Stimulated activated naive CD8-positive, alpha-beta T cell treated with anti-CD3 and anti-CD28 coated beads, Interleukin-15, Interleukin-2, amounts not matched to agents 100 ng/mL and 50 ng/mL, for 24 hours (primary cell): ENCODE measurements around the gene BPIFB2.

Experiments
- H3K27ac Mint-ChIP-seq: one replicate; pipeline ENCODE4 v1.8.0; 2021; ENCODE audit warnings: mild to moderate bottlenecking, mixed read lengths
- H3K27me3 Mint-ChIP-seq: one replicate; pipeline ENCODE4 v1.8.0; 2021; ENCODE audit warnings: mixed read lengths
- H3K36me3 Mint-ChIP-seq: one replicate; pipeline ENCODE4 v1.8.0; 2021; ENCODE audit warnings: low read depth, mixed read lengths
- H3K4me1 Mint-ChIP-seq: one replicate; pipeline ENCODE4 v1.8.0; 2021; ENCODE audit warnings: low read depth, mixed read lengths
- H3K4me3 Mint-ChIP-seq: one replicate; pipeline ENCODE4 v1.8.0; 2021; ENCODE audit warnings: mild to moderate bottlenecking, mixed read lengths
- H3K9me3 Mint-ChIP-seq: one replicate; pipeline ENCODE4 v1.8.0; 2021; ENCODE audit warnings: mixed read lengths

Gene BPIFB2

DNA sequence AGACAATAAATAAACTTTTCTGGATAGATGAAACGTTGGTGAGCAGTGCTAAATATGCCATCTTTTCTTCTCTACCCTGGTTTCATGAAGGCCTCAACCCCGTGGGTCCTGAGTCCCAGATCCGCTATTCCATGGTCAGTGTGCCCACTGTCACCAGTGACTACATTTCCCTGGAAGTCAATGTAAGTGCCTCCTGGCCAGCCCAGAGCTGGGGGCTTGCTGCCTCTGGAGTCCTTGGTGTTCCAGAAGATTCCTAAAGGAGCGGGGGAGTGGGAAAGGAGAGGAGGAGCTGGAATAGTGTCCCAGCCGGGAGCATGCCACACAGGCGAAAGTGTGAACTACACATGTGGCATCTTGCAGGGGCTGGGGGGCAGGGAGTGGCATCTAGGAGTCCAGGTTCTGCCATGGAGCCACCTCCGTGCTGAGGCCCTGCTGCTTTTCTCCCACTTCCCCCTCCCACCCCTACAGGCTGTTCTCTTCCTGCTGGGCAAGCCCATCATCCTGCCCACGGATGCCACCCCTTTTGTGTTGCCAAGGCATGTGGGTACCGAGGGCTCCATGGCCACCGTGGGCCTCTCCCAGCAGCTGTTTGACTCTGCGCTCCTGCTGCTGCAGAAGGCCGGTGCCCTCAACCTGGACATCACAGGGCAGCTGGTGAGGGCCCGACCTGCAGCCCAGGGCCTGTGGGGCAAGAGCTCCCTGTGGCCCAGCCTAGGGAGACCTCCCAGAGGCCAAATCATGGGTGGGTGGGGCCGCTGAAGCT, 10.8 kb downstream of the BPIFB2 start:
- no peak overlapping the region for H3K4me3 Mint-ChIP-seq
- H3K27ac Mint-ChIP-seq: no peak overlapping the region

GRCh38 chr20:33019465-33020277, 12.2 kb downstream of the BPIFB2 start:
- no peaks in the 10 kb centered on the region for H3K27me3 Mint-ChIP-seq
- no peak overlapping the region for H3K4me3 Mint-ChIP-seq
- no peaks in the 10 kb centered on the region for H3K36me3 Mint-ChIP-seq
- no peak overlapping the region for H3K27ac Mint-ChIP-seq
- H3K4me1 Mint-ChIP-seq: no peaks in the 10 kb centered on the region
- H3K9me3 Mint-ChIP-seq: no peaks in the 10 kb centered on the region

More for the DNA sequence above, 10.8 kb downstream of the BPIFB2 start:
- Mint-ChIP-seq H3K36me3 (no peaks in the 10 kb centered on the region), H3K9me3 (no peaks in the 10 kb centered on the region), H3K27me3 (no peaks in the 10 kb centered on the region), H3K4me1 (no peaks in the 10 kb centered on the region)

DNA sequence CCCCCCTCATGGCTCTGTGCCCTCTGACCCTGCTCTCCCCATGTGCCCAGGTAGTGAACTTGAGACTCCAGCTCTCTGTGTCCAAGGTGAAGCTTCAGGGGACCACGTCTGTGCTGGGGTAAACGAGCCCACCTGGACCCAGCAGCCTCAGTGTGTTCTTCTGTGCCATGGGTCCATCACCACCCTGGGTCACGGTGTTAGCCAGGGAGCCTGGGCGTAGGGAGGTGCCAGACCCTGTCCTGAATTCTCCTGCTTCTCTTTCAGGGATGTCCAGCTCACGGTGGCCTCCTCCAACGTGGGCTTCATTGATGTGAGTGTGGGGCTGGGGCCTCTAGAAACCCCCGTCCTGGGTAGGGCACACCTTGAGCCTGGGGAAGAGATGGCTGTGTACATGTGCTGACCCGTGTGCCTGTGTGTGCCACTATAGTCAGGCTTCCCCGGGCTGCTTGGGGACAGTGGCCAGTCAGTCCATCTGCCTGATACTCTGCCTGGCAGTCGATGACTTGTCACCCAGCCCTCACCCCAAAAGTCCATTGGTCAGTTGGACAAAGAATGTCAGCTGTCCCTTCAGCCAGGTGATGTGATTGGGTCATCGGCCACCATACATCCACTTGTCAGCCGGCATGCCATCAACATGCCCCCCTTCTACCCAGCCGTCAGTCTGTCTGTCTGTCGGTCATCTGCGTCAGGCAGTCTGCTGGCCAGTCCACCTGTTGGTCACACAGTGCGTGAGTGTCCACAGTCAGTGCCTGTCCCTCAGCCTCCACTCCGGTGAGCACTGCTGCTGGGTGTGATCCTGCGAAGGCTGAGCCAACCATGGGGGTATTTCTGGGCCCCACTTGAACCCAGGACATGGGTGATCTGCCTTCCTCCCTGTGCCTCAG, 13.0 kb downstream of the BPIFB2 start:
- Mint-ChIP-seq H3K4me1 (no peaks in the 10 kb centered on the region), H3K36me3 (no peaks in the 10 kb centered on the region), H3K4me3 (no peak overlapping the region), H3K27ac (no peak overlapping the region), H3K9me3 (no peaks in the 10 kb centered on the region), H3K27me3 (no peaks in the 10 kb centered on the region)

DNA sequence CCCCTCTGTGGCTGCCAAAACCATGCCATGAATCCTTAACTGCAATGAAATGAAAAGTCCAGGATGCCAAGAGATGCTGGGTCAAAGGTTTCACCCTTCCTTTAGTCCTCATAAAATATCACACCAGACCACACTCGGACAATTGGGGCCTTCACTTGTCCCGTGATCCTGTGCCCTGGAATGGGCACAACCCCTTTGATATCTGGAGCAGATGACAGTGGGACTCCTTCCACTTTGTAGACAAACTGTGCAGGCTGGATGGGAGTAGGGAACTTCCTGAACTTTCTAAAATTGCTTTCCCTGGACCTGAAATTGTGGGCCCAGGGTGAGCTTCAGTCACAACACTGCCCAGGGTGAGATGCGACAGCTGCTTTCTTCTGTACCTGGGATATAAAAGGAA, 14.4 kb downstream of the BPIFB2 start:
- Mint-ChIP-seq H3K9me3 (no peaks in the 10 kb centered on the region), H3K36me3 (no peaks in the 10 kb centered on the region), H3K27me3 (no peaks in the 10 kb centered on the region), H3K4me1 (no peaks in the 10 kb centered on the region), H3K27ac (no peak overlapping the region), H3K4me3 (no peak overlapping the region)

GRCh38 chr20:33022289-33022688, 14.8 kb downstream of the BPIFB2 start:
- Mint-ChIP-seq H3K36me3 (no peaks in the 10 kb centered on the region), H3K27ac (no peak overlapping the region), H3K4me1 (no peaks in the 10 kb centered on the region), H3K27me3 (no peaks in the 10 kb centered on the region), H3K4me3 (no peak overlapping the region), H3K9me3 (no peaks in the 10 kb centered on the region)

GRCh38 chr20:33022694-33023438, 15.4 kb downstream of the BPIFB2 start:
- H3K9me3 Mint-ChIP-seq: no peaks in the 10 kb centered on the region
- no peaks in the 10 kb centered on the region for H3K4me1 Mint-ChIP-seq
- H3K36me3 Mint-ChIP-seq: no peaks in the 10 kb centered on the region
- H3K4me3 Mint-ChIP-seq: no peak overlapping the region
- no peaks in the 10 kb centered on the region for H3K27me3 Mint-ChIP-seq
- H3K27ac Mint-ChIP-seq: no peak overlapping the region

DNA sequence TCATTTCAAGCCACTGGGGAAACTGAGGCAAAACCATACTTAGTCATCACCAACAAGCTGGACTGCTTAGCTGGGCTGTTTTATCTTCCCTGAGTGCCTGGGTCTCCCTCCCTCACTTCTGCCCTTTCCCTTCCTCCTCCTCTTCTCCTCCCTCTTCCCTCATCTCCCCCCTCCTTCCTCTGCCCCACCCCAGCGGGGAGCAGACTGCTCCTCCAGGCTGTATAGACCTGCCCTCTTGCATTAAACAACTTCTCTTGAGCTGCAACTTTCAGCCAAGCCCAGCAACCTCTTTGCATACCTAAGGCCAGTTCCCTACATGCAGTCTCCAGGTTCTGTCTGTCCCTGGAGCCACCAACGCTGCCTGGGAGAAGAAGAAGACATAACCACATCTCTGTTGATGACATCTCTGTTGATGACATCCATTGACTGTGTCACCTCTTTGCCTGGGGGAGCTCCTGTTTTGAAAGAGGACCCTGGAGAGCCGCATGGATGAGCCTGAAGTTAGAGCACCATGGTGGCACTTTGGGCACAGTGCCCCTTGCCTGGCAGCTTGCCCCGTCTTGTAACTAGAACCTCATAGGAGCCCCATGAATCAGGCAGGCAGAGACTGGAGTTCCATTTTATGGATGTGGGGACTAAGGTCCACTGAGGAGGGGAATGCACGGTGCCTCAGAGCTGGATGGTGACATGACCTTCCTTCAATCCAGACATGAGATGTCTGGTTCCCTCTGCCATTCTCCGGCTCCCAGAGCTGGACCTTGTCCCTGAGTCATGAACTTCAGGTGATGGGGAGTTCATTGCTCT, 16.1 kb downstream of the BPIFB2 start:
- Mint-ChIP-seq H3K4me1 (no peaks in the 10 kb centered on the region), H3K4me3 (no peak overlapping the region), H3K9me3 (no peaks in the 10 kb centered on the region), H3K27ac (no peak overlapping the region), H3K27me3 (no peaks in the 10 kb centered on the region), H3K36me3 (no peaks in the 10 kb centered on the region)

DNA sequence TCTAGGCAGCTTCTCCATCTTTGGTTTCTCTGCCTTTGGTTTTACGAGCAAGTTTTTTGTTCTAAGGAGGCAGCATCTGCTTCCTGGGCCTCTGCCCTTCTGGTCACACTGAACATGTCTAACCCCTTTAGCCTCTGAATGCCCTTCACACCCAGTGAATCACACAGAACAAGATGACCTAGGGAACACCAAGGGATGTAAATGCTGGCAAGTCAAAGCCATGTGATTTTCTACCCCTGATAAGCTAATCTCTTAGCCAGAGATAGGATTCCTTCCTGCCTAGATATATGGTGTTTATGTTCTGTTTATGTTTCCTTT, 16.7 kb downstream of the BPIFB2 start:
- no peaks in the 10 kb centered on the region for H3K9me3 Mint-ChIP-seq
- no peak overlapping the region for H3K27ac Mint-ChIP-seq
- H3K4me1 Mint-ChIP-seq: no peaks in the 10 kb centered on the region
- H3K36me3 Mint-ChIP-seq: no peaks in the 10 kb centered on the region
- H3K27me3 Mint-ChIP-seq: no peaks in the 10 kb centered on the region
- H3K4me3 Mint-ChIP-seq: no peak overlapping the region

- Mint-ChIP-seq H3K9me3 (no peaks in the 10 kb centered on the region), H3K27ac (no peak overlapping the region), H3K36me3 (no peaks in the 10 kb centered on the region), H3K4me1 (no peaks in the 10 kb centered on the region), H3K4me3 (no peak overlapping the region), H3K27me3 (no peaks in the 10 kb centered on the region)
These were observed 17.3 kb downstream of the BPIFB2 start for GRCh38 chr20:33024609-33025317.

DNA sequence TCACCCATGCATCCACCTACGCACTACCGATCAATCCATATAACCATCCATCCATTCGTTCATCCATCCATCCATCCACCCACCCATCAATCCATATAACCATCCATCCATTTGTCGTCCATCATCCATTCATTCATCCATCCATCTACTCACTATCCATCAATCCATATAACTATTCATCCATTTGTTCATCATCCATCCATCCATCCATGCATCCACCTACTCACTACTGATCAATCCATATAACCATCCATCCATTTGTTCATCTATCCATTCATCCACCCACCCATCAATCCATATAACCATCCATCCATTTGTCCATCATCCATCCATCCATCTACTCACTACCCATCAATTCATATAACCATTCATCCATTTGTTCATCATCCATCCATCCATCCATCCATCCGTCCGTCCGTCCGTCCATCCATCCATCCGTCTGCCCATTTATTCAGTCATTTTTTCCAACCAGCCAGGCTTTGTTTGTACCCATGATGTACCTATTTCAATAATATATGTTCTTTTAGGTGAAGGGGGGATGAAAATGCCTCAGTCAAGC, 17.9 kb downstream of the BPIFB2 start:
- H3K27ac Mint-ChIP-seq: no peak overlapping the region
- H3K36me3 Mint-ChIP-seq: no peaks in the 10 kb centered on the region
- H3K4me3 Mint-ChIP-seq: no peak overlapping the region
- no peaks in the 10 kb centered on the region for H3K27me3 Mint-ChIP-seq
- H3K4me1 Mint-ChIP-seq: no peaks in the 10 kb centered on the region
- no peaks in the 10 kb centered on the region for H3K9me3 Mint-ChIP-seq

GRCh38 chr20:33026072-33026778, 18.7 kb downstream of the BPIFB2 start:
- Mint-ChIP-seq H3K27ac (no peak overlapping the region), H3K27me3 (no peaks in the 10 kb centered on the region), H3K36me3 (no peaks in the 10 kb centered on the region), H3K9me3 (no peaks in the 10 kb centered on the region), H3K4me3 (no peak overlapping the region), H3K4me1 (no peaks in the 10 kb centered on the region)

GRCh38 chr20:33026779-33027759, 19.6 kb downstream of the BPIFB2 start:
- H3K4me1 Mint-ChIP-seq: no peaks in the 10 kb centered on the region

More at GRCh38 chr20:33026779-33027759, 19.6 kb downstream of the BPIFB2 start:
- Mint-ChIP-seq H3K4me3 (no peak overlapping the region), H3K9me3 (no peaks in the 10 kb centered on the region), H3K36me3 (no peaks in the 10 kb centered on the region), H3K27me3 (no peaks in the 10 kb centered on the region), H3K27ac (no peak overlapping the region)
